Measurements from ENCODE around the gene SRF.

The SRF gene

DNA sequence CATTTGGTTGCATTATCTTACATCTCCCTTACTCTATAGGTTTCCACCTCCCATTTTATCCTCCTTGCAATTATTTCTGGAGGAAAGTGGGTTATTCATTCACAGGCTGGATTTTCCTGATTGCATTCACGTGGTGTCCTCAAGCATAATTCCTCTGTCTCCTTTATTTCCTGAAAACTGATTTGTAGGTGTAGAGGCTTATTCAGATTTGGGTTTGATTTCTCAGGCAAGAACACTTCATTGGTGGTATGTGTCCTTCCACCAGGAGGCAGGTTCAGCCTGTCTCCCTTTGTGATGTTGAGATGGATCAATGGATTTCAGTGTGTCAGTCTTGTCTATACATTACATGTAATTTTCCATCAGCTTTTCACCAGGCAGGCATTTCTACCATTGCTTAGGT lies 40.9 kb downstream of the SRF start:
- no peak overlapping the region for H3K4me3 ChIP-seq (ENCODE audit: low read length, poor library complexity, severe bottlenecking)
- H3K4me1 ChIP-seq (ENCODE audit: insufficient read depth, low read length, poor library complexity, severe bottlenecking) = no peaks in the 10 kb centered on the region
- no peaks in the 10 kb centered on the region for H3K36me3 ChIP-seq (ENCODE audit: insufficient read depth, low read length)
- no peak for TF ChIP-seq EZH2phosphoT487 (IDR thresholded peaks at IDR 0.05; ENCODE audit: borderline replicate concordance)
- TF ChIP-seq, protein P1, sequence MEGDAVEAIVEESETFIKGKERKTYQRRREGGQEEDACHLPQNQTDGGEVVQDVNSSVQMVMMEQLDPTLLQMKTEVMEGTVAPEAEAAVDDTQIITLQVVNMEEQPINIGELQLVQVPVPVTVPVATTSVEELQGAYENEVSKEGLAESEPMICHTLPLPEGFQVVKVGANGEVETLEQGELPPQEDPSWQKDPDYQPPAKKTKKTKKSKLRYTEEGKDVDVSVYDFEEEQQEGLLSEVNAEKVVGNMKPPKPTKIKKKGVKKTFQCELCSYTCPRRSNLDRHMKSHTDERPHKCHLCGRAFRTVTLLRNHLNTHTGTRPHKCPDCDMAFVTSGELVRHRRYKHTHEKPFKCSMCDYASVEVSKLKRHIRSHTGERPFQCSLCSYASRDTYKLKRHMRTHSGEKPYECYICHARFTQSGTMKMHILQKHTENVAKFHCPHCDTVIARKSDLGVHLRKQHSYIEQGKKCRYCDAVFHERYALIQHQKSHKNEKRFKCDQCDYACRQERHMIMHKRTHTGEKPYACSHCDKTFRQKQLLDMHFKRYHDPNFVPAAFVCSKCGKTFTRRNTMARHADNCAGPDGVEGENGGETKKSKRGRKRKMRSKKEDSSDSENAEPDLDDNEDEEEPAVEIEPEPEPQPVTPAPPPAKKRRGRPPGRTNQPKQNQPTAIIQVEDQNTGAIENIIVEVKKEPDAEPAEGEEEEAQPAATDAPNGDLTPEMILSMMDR (conservative IDR thresholded peaks at IDR 0.05; ENCODE audit: low read length) = 0 out of 2 replicates have a peak, but pooled peaks have one; percentile 10
- no peaks in the 10 kb centered on the region for H3F3A ChIP-seq (ENCODE audit: low read depth)
- H3K9ac ChIP-seq (ENCODE audit: low read depth, low read length, poor library complexity, severe bottlenecking) = no peak overlapping the region
- H3K9me2 ChIP-seq (replicated peaks; ENCODE audit: low read depth, low read length) = no peaks in the 10 kb centered on the region
- H3K9me3 ChIP-seq (ENCODE audit: insufficient read depth, low read depth, low read length) = no peaks in the 10 kb centered on the region
- no peaks in the 10 kb centered on the region for H3K27me3 ChIP-seq (ENCODE audit: insufficient read depth, low read length, poor library complexity, severe bottlenecking)
- H4K20me1 ChIP-seq (ENCODE audit: insufficient read depth, low read length, poor library complexity, severe bottlenecking) = no peaks in the 10 kb centered on the region
- no peaks in the 10 kb centered on the region for H3K79me2 ChIP-seq (ENCODE audit: insufficient read depth, low read length)
- no peak overlapping the region for H2AFZ ChIP-seq (ENCODE audit: low read length)
- H3K4me2 ChIP-seq (ENCODE audit: low read depth, low read length, poor library complexity, severe bottlenecking) = no peak overlapping the region

DNA sequence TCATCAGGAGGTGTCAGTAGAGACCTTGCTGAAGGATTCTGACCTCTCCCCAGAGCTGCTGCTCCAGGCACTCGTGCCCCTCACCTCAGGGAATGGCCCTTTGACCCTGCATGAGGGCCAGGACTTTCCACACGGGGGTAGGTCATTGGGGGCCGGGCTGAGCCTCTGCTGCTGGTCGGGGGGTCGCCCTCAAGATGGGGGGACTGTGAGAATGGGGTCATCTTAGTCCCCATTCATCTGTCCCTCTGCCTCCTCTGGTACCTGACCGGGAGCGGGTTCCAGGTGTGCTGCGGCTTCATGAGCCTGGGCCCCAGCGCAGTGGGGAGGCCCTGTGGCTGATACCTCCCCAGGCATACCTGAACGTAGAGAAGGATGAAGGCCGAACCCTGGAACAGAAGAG lies 42.4 kb downstream of the SRF start:
- Histone ChIP-seq H3K9ac (ENCODE audit: low read depth, low read length, poor library complexity, severe bottlenecking) (no peak overlapping the region), H3K9me3 (ENCODE audit: insufficient read depth, low read depth, low read length) (no peaks in the 10 kb centered on the region), H3K4me2 (ENCODE audit: low read depth, low read length, poor library complexity, severe bottlenecking) (no peak overlapping the region), H3F3A (ENCODE audit: low read depth) (no peaks in the 10 kb centered on the region), H3K4me1 (ENCODE audit: insufficient read depth, low read length, poor library complexity, severe bottlenecking) (no peaks in the 10 kb centered on the region), H2AFZ (ENCODE audit: low read length) (no peak overlapping the region), H3K79me2 (ENCODE audit: insufficient read depth, low read length) (no peaks in the 10 kb centered on the region), H3K36me3 (ENCODE audit: insufficient read depth, low read length) (no peaks in the 10 kb centered on the region), H3K9me2 (replicated peaks; ENCODE audit: low read depth, low read length) (no peaks in the 10 kb centered on the region), H3K4me3 (ENCODE audit: low read length, poor library complexity, severe bottlenecking) (no peak overlapping the region), H3K27me3 (ENCODE audit: insufficient read depth, low read length, poor library complexity, severe bottlenecking) (no peaks in the 10 kb centered on the region), H4K20me1 (ENCODE audit: insufficient read depth, low read length, poor library complexity, severe bottlenecking) (no peaks in the 10 kb centered on the region)
- TF ChIP-seq EZH2phosphoT487 (IDR thresholded peaks at IDR 0.05; ENCODE audit: borderline replicate concordance) = no peak
- TF ChIP-seq, protein P1 (conservative IDR thresholded peaks at IDR 0.05; ENCODE audit: low read length) = no peak

DNA sequence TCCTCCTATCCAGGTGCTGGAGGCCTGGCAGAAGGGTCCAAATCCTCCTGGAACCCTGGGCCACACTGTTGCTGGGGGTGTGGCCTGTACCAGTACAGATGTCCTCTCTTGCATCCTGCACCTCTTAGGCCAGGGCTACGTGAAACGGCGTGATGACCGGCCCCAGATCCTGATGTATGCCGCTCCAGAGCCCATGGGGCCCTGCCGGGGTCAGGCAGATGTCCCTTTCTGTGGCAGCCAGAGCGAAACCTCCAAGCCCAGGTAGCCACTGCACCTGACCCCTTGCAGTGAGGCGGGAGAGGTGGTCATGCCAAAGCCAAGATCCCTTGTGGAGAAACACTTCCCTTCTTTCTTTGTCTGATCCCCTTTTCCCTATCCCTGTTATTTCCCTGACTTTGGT lies 44.0 kb downstream of the SRF start:
- H3K4me1 ChIP-seq (ENCODE audit: insufficient read depth, low read length, poor library complexity, severe bottlenecking) = no peaks in the 10 kb centered on the region
- H3K36me3 ChIP-seq (ENCODE audit: insufficient read depth, low read length) = no peaks in the 10 kb centered on the region

More for the DNA sequence above, 44.0 kb downstream of the SRF start:
- Histone ChIP-seq H3K9me3 (ENCODE audit: insufficient read depth, low read depth, low read length) (no peaks in the 10 kb centered on the region), H4K20me1 (ENCODE audit: insufficient read depth, low read length, poor library complexity, severe bottlenecking) (no peaks in the 10 kb centered on the region), H3F3A (ENCODE audit: low read depth) (no peaks in the 10 kb centered on the region), H3K9me2 (replicated peaks; ENCODE audit: low read depth, low read length) (no peaks in the 10 kb centered on the region), H3K9ac (ENCODE audit: low read depth, low read length, poor library complexity, severe bottlenecking) (no peak overlapping the region), H3K27me3 (ENCODE audit: insufficient read depth, low read length, poor library complexity, severe bottlenecking) (no peaks in the 10 kb centered on the region), H3K79me2 (ENCODE audit: insufficient read depth, low read length) (no peaks in the 10 kb centered on the region), H3K4me2 (ENCODE audit: low read depth, low read length, poor library complexity, severe bottlenecking) (no peak overlapping the region), H2AFZ (ENCODE audit: low read length) (no peak overlapping the region), H3K4me3 (ENCODE audit: low read length, poor library complexity, severe bottlenecking) (no peak overlapping the region)
- TF ChIP-seq EZH2phosphoT487 (IDR thresholded peaks at IDR 0.05; ENCODE audit: borderline replicate concordance) = no peak
- TF ChIP-seq, protein P1 (conservative IDR thresholded peaks at IDR 0.05; ENCODE audit: low read length) = no peak
